IMR-90 (cell line): ENCODE data around the gene TPSAB1. TPM values are rescaled to one million over a fixed set of nuclear protein-coding genes. Genes with fewer than 3 reads are reported as not detected.
"Not testable (repeated sequence)": the region's sequence is repeated elsewhere in the genome, so short reads cannot be mapped to it uniquely, and the experiment has no call there.

Experiments used
- ATAC-seq: fragments of 200-7000 bp; cut with Tn5 transposase; 2 replicates; pipeline ENCODE4 v1.9.1; 2020; ENCODE audit warnings: low read depth, mild to moderate bottlenecking, moderate library complexity
- BruUV-seq: library from RNA; stranded (reverse); fragments of 400-500 nt; replicated peaks from 2 replicates; lab custom pipeline; 2021; lab: Mats Ljungman, UMichigan
- CTCF ChIA-PET: fragments of 300-600 bp; formaldehyde crosslinking; extraction: SDS; loops from one replicate; lab custom pipeline; 2021; ENCODE audit warnings: antibody characterized with exemption; lab: Yijun Ruan, JAX
- POLR2A ChIA-PET: fragments of 300-600 bp; sonication (Branson Sonifier 250); formaldehyde crosslinking; loops from one replicate; lab custom pipeline; 2022; ENCODE audit warnings: antibody characterized with exemption; ENCODE audit not compliant: unreplicated experiment; lab: Charles Lee
- DNase-seq: peaks from one replicate; pipeline ENCODE4 v3.0.0; 2013
- H2AFZ ChIP-seq: replicated peaks from 2 replicates; pipeline ENCODE3; 2013; ENCODE audit warnings: low read length, mild to moderate bottlenecking; ENCODE audit not compliant: poor library complexity
- H2AK5ac ChIP-seq: 2 replicates; pipeline ENCODE4 v1.6.1; 2013; ENCODE audit warnings: low read depth, low read length, inconsistent platforms
- H2AK9ac ChIP-seq: replicated peaks from 2 replicates; pipeline ENCODE3; 2013; ENCODE audit warnings: mild to moderate bottlenecking, low read depth, low read length, moderate library complexity; ENCODE audit not compliant: poor library complexity
- H2BK120ac ChIP-seq: 2 replicates; pipeline ENCODE4 v1.6.1; 2013; ENCODE audit warnings: low read depth, low read length, inconsistent platforms
- H2BK15ac ChIP-seq: 3 replicates; pipeline ENCODE4 v1.6.1; 2013; ENCODE audit warnings: low read depth, low read length, inconsistent platforms
- H2BK20ac ChIP-seq: 2 replicates; pipeline ENCODE4 v1.6.1; 2013; ENCODE audit warnings: low read depth, mild to moderate bottlenecking, inconsistent platforms, low read length, moderate library complexity
- H2BK5ac ChIP-seq: 2 replicates; pipeline ENCODE4 v1.6.1; 2013; ENCODE audit warnings: mild to moderate bottlenecking, low read depth, low read length, inconsistent platforms; ENCODE audit not compliant: poor library complexity, severe bottlenecking
- H3K14ac ChIP-seq: replicated peaks from 2 replicates; pipeline ENCODE4 v1.6.1; 2013; ENCODE audit warnings: low read depth, low read length, inconsistent platforms
- H3K18ac ChIP-seq: 2 replicates; pipeline ENCODE4 v1.6.1; 2013; ENCODE audit warnings: low read depth, low read length, control low read depth
- H3K23ac ChIP-seq: 2 replicates; pipeline ENCODE4 v1.6.1; 2013; ENCODE audit warnings: low read depth, low read length, inconsistent platforms
- H3K27ac ChIP-seq: 2 replicates; pipeline ENCODE4 v1.5.1; 2013; ENCODE audit warnings: mild to moderate bottlenecking, control low read depth, low read length; ENCODE audit not compliant: insufficient read depth
- H3K27me3 ChIP-seq: 2 replicates; pipeline ENCODE4 v1.6.1; 2013; ENCODE audit warnings: low read length; ENCODE audit not compliant: control insufficient read depth, insufficient read depth
- H3K36me3 ChIP-seq: 2 replicates; pipeline ENCODE4 v1.6.1; 2013; ENCODE audit warnings: low read length, mixed read lengths; ENCODE audit not compliant: control insufficient read depth, insufficient read depth
- H3K4ac ChIP-seq: 2 replicates; pipeline ENCODE4 v1.6.1; 2013; ENCODE audit warnings: low read depth, low read length, inconsistent platforms
- H3K4me1 ChIP-seq: 2 replicates; pipeline ENCODE4 v1.6.1; 2013; ENCODE audit warnings: low read length, mixed read lengths; ENCODE audit not compliant: control insufficient read depth, insufficient read depth
- H3K4me2 ChIP-seq: 2 replicates; pipeline ENCODE4 v1.6.1; 2013; ENCODE audit warnings: low read depth, mild to moderate bottlenecking, control low read depth, low read length, moderate library complexity
- H3K4me3 ChIP-seq: 2 replicates; pipeline ENCODE4 v1.5.1; 2013; ENCODE audit warnings: low read depth, mild to moderate bottlenecking, control low read depth, low read length, moderate library complexity; ENCODE audit not compliant: insufficient read depth
- H3K56ac ChIP-seq: 2 replicates; pipeline ENCODE4 v1.6.1; 2013; ENCODE audit warnings: low read length, inconsistent platforms; ENCODE audit not compliant: insufficient read depth; ENCODE audit errors: extremely low read depth
- H3K79me1 ChIP-seq, 2 experiments: 2 replicates each; pipeline ENCODE4 v1.6.1; 2013; ENCODE audit warnings: low read length in 2 of 2, inconsistent platforms in 1 of 2, low read depth in 1 of 2
- H3K9ac ChIP-seq: 2 replicates; pipeline ENCODE4 v1.6.1; 2013; ENCODE audit warnings: low read depth, low read length, control low read depth
- H3K9me1 ChIP-seq: 2 replicates; pipeline ENCODE4 v1.6.1; 2013; ENCODE audit warnings: low read length, inconsistent platforms; ENCODE audit not compliant: insufficient read depth
- H3K9me3 ChIP-seq: 2 replicates; pipeline ENCODE4 v1.6.1; 2013; ENCODE audit warnings: low read length; ENCODE audit not compliant: control insufficient read depth, insufficient read depth
- H4K20me1 ChIP-seq: 2 replicates; pipeline ENCODE4 v1.6.1; 2013; ENCODE audit warnings: low read length, inconsistent platforms; ENCODE audit not compliant: insufficient read depth
- H4K5ac ChIP-seq: 2 replicates; pipeline ENCODE4 v1.6.1; 2013; ENCODE audit warnings: mild to moderate bottlenecking, low read depth, low read length, control low read depth
- H4K8ac ChIP-seq, 2 experiments: 2 replicates each; pipeline ENCODE4 v1.6.1; 2013; ENCODE audit warnings: low read depth in 2 of 2, low read length in 2 of 2, control low read depth in 1 of 2, inconsistent platforms in 1 of 2
- H4K91ac ChIP-seq: 2 replicates; pipeline ENCODE4 v1.6.1; 2013; ENCODE audit warnings: low read depth, low read length, inconsistent platforms; ENCODE audit not compliant: insufficient read depth
- WGBS, 2 experiments: methylation state at CpG; one replicate each; pipeline versions ENCODE4 v1.1.5 to v1.1.7; 2013; ENCODE audit warnings: missing lambda C conversion rate in 2 of 2; ENCODE audit not compliant: insufficient read length in 1 of 2; ENCODE audit errors: extremely low coverage in 2 of 2; 5-methylcytosine and 5-hydroxymethylcytosine counted together
- dilution Hi-C: fragments of 300-500 bp; cut with HindIII; formaldehyde crosslinking; loops from one replicate; pipeline ENCODE4 v1.14.3; 2018; ENCODE audit warnings: low sequenced_read_pairs; ENCODE audit not compliant: unreplicated experiment
- in situ Hi-C: fragments of 300-500 bp; cut with MboI; formaldehyde crosslinking; loops from 3 replicates; pipeline ENCODE4 v1.14.3; 2019; ENCODE audit warnings: low sequenced_read_pairs, inconsistent platforms, mixed read lengths
- intact Hi-C: fragments of 100-400 bp; cut with micrococcal nuclease; formaldehyde crosslinking; loops from 2 replicates; pipeline ENCODE4 v1.10.0; 2022
- polyA plus RNA-seq, 3 experiments: library from polyadenylated mRNA; depleted of rRNA; stranded (reverse); fragments of >200 nt; gene quantifications; 2 replicates each; pipeline ENCODE4 v1.2.3, GENCODE V29; 2012; ENCODE audit warnings: low replicate concordance in 1 of 3
- total RNA-seq: library from RNA; depleted of rRNA; stranded (reverse); fragments of >200 nt; gene quantifications from 2 replicates; pipeline ENCODE4 v1.2.3, GENCODE V29; 2012

TPSAB1 gene
- total and polyA plus RNA-seq, 2 of the 4 experiments (the other 2 are of a cell fraction): not detected

DNA sequence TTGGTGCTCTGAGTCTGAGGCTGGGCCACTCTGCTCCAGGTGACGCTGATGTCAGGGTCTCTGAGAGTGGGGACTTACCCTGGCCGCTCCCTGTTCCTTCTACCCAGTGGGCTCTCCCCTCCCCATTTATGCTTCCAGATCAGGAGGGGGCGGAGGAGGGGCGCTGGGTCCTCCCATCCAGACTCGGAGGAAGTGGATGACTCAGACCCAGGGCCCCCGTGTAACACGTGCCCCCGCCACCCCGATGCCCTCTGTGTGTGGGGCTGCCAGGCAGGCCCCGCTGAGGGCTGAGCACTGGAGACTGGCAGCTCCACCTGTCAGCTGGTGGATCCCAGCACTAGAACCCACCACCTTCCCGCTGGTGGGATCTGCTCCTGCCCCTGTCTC, 10.4 kb upstream of the TPSAB1 start, which contains the start of gene TPSB2:
Gene TPSB2, minus strand, starts transcription at position 101 of the 387 bp plus-strand sequence. CDS start 233 bp downstream, outside the sequence.
- H2BK120ac ChIP-seq, H4K5ac ChIP-seq, H3K79me1 ChIP-seq, H3K9me1 ChIP-seq, H3K4me2 ChIP-seq, H3K27ac ChIP-seq, H3K4ac ChIP-seq, H3K14ac ChIP-seq, H2AFZ ChIP-seq, H4K8ac ChIP-seq, DNase-seq, in situ Hi-C loops, H3K27me3 ChIP-seq, H3K9me3 ChIP-seq, dilution Hi-C loops, ATAC-seq, H2BK20ac ChIP-seq, H3K36me3 ChIP-seq, H3K4me1 ChIP-seq, H4K91ac ChIP-seq, H3K9ac ChIP-seq, H2BK15ac ChIP-seq, POLR2A ChIA-PET, H2AK5ac ChIP-seq, H3K18ac ChIP-seq, H3K56ac ChIP-seq, H2AK9ac ChIP-seq, intact Hi-C loops, CTCF ChIA-PET, H2BK5ac ChIP-seq, H3K23ac ChIP-seq, BruUV-seq, H4K20me1 ChIP-seq, H3K4me3 ChIP-seq: not testable (repeated sequence)
- WGBS, 2 experiments: no CpG with 5 or more reads among the region's 11 CpGs

DNA sequence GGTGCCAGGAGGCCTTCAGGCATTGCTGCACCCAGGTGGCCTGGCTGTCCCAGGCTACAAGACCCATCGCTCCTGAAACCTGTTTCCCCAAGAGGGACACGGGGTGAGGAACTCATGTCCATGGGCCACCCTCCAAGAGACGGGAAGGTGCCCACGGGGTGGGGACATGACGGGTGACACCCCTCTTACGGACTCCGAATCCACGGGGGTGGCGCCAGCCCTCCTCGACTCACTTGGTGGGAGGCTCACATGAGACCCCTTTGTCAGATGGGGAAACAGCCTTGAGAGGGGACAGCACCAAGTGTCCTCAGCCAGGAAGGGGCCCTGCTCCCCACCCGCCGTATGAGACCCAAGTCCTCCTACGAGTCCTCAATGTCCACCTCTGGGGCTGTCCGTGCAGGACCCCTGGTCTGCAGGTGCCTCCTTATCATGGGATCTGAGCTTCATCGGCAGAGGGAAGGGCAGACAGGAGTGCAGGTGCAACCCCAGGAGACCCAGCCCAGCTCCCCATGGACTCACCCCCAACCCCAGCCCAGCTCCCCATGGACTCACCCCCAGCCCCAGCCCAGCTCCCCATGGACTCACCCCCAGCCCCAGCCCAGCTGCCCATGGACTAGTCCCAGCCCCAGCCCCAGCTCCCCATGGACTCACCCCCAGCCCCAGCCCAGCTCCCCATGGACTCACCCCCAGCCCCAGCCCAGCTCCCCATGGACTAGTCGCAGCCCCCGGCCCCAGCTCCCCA, 9.9 kb upstream of the TPSAB1 start:
- in situ Hi-C loops, H3K79me1 ChIP-seq, H4K5ac ChIP-seq, H3K4me1 ChIP-seq, POLR2A ChIA-PET, CTCF ChIA-PET, H3K9ac ChIP-seq, H2AFZ ChIP-seq, H3K14ac ChIP-seq, H2BK5ac ChIP-seq, H2BK120ac ChIP-seq, H3K4me3 ChIP-seq, ATAC-seq, H2BK15ac ChIP-seq, BruUV-seq, H2BK20ac ChIP-seq, H3K4ac ChIP-seq, H3K4me2 ChIP-seq, H3K18ac ChIP-seq, H3K9me3 ChIP-seq, H4K20me1 ChIP-seq, H2AK5ac ChIP-seq, dilution Hi-C loops, H4K8ac ChIP-seq, H3K23ac ChIP-seq, DNase-seq, H3K9me1 ChIP-seq, H3K27me3 ChIP-seq, H3K56ac ChIP-seq, H3K27ac ChIP-seq, H2AK9ac ChIP-seq, H3K36me3 ChIP-seq, intact Hi-C loops, H4K91ac ChIP-seq: not testable (repeated sequence)
- WGBS, 2 experiments: 78% methylated on average over 3 of the region's 17 CpGs; no CpG with 5 or more reads in 1 of the 2 experiments
